ENCODE data around the gene NDFIP1. TPM values are rescaled to one million over a fixed set of nuclear protein-coding genes. Genes with fewer than 3 reads are reported as not detected.

Gene NDFIP1
- total RNA-seq, 2 experiments from 2014 or later: 18.7 to 33.1 TPM

DNA sequence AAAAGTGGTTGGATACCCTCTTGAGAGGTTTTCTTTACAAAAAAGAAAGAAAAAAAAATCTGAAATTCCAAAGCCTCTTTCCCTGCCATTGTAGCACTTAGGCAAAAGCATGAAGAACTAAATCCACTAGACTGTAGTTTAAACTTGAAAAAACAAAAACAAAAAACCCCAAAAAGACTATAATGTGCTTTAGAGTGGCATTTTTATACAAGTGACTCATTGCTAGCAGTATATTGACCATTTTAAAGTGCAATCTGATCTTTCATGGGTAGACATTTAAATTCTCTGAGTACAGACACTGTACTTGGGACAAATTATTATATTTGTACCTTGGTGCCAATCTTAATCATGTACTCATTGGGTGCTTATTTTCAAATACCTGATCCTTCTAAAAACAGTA, 50.8 kb downstream of the NDFIP1 start:
- no peak overlapping the region for H2AFZ ChIP-seq (ENCODE audit: low read length)
- no peak overlapping the region for H3K4me2 ChIP-seq (ENCODE audit: low read length)
- ChIA-PET POLR2A (no interaction called here), CTCF (ENCODE audit: unreplicated experiment) (no interaction called here)
- no peaks in the 10 kb centered on the region for H3K36me3 ChIP-seq (ENCODE audit: insufficient read depth, low read length)
- no peak overlapping the region for H3K27ac ChIP-seq (ENCODE audit: low read depth, low read length, poor library complexity, severe bottlenecking)
- intact Hi-C loops (cut with micrococcal nuclease; ENCODE audit: unreplicated experiment): no loop called here
- H3K9me3 ChIP-seq (ENCODE audit: low read length): no peaks in the 10 kb centered on the region
- no peaks in the 10 kb centered on the region for H3K4me1 ChIP-seq (ENCODE audit: insufficient read depth, low read length, poor library complexity, severe bottlenecking)
- TF ChIP-seq, protein P1, sequence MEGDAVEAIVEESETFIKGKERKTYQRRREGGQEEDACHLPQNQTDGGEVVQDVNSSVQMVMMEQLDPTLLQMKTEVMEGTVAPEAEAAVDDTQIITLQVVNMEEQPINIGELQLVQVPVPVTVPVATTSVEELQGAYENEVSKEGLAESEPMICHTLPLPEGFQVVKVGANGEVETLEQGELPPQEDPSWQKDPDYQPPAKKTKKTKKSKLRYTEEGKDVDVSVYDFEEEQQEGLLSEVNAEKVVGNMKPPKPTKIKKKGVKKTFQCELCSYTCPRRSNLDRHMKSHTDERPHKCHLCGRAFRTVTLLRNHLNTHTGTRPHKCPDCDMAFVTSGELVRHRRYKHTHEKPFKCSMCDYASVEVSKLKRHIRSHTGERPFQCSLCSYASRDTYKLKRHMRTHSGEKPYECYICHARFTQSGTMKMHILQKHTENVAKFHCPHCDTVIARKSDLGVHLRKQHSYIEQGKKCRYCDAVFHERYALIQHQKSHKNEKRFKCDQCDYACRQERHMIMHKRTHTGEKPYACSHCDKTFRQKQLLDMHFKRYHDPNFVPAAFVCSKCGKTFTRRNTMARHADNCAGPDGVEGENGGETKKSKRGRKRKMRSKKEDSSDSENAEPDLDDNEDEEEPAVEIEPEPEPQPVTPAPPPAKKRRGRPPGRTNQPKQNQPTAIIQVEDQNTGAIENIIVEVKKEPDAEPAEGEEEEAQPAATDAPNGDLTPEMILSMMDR (conservative IDR thresholded peaks at IDR 0.05; ENCODE audit: low read length): no peak
- TF ChIP-seq EZH2phosphoT487 (IDR thresholded peaks at IDR 0.05; ENCODE audit: borderline replicate concordance, low read depth, low read length): no peak
- BruUV-seq (replicated peaks): no TSS peak
- H3K79me2 ChIP-seq (ENCODE audit: insufficient read depth, low read depth, low read length): no peaks in the 10 kb centered on the region
- H4K20me1 ChIP-seq (ENCODE audit: insufficient read depth, low read length): no peaks in the 10 kb centered on the region
- no peak overlapping the region for H3K4me3 ChIP-seq (ENCODE audit: low read depth, low read length, poor library complexity, severe bottlenecking)
- DNase-seq (ENCODE audit: low spot score): no peak
- no peaks in the 10 kb centered on the region for H3K9me2 ChIP-seq (ENCODE audit: insufficient read depth, low read length)

DNA sequence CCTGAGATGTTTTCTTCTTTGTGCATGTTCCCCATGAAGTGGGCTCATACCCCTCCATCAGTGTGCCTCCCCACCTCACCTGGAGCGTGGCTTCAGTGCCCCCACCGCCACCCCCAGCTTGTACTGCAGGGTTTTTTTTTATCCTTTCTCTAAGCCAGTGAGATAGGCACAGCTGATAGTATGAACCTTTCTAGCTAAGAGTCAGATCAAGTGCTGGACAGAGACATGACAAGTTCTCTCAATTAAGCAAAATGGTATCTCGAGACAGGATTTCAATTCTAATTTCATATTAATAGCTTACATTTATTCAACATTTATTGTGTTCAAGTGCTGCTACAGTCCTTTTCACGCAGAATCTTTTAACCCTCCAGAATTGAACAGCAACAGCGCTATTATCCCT, 55.7 kb downstream of the NDFIP1 start:
- H3K36me3 ChIP-seq (ENCODE audit: insufficient read depth, low read length): no peaks in the 10 kb centered on the region
- ChIA-PET POLR2A (no interaction called here), CTCF (ENCODE audit: unreplicated experiment) (no interaction called here)
- no peak overlapping the region for H3K4me3 ChIP-seq (ENCODE audit: low read depth, low read length, poor library complexity, severe bottlenecking)
- no peak for DNase-seq (ENCODE audit: low spot score)
- no peaks in the 10 kb centered on the region for H3K4me1 ChIP-seq (ENCODE audit: insufficient read depth, low read length, poor library complexity, severe bottlenecking)
- no peak for TF ChIP-seq EZH2phosphoT487 (IDR thresholded peaks at IDR 0.05; ENCODE audit: borderline replicate concordance, low read depth, low read length)
- TF ChIP-seq, protein P1 (conservative IDR thresholded peaks at IDR 0.05; ENCODE audit: low read length): no peak
- H2AFZ ChIP-seq (ENCODE audit: low read length): no peak overlapping the region
- no peaks in the 10 kb centered on the region for H4K20me1 ChIP-seq (ENCODE audit: insufficient read depth, low read length)
- no TSS peak for BruUV-seq (replicated peaks)
- H3K27ac ChIP-seq (ENCODE audit: low read depth, low read length, poor library complexity, severe bottlenecking): no peak overlapping the region
- no peaks in the 10 kb centered on the region for H3K9me2 ChIP-seq (ENCODE audit: insufficient read depth, low read length)
- H3K4me2 ChIP-seq (ENCODE audit: low read length): no peak overlapping the region
- no peaks in the 10 kb centered on the region for H3K9me3 ChIP-seq (ENCODE audit: low read length)
- no peaks in the 10 kb centered on the region for H3K79me2 ChIP-seq (ENCODE audit: insufficient read depth, low read depth, low read length)
- intact Hi-C loops (cut with micrococcal nuclease; ENCODE audit: unreplicated experiment): no loop called here

DNA sequence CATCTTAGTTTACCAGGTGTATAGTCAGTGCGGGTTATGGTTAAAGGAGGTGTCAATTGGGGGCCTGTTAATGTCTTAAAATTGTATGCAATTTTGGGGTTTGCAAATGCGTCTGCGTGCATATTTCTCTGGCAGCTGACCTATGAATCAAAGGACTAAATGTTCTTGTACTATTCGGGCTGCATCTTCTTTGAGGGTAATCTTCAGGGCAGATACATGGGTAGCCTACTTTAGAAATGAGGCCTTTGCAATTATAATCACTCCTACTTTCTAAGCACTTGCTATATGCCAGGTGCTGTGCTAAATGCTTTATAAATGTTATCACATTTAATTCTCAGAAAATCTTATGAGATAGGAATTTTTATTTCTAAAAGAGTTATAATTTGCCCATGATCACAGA, 58.2 kb downstream of the NDFIP1 start:
- H3K4me2 ChIP-seq (ENCODE audit: low read length): no peak overlapping the region
- intact Hi-C loops (cut with micrococcal nuclease; ENCODE audit: unreplicated experiment): no loop called here
- POLR2A ChIA-PET: interaction anchor here (0.7 kb wide), 1 partner anchor 227 kb away, joined by 4 read pairs; no protein-coding TSS in a partner anchor

More for the DNA sequence above, 58.2 kb downstream of the NDFIP1 start:
- TF ChIP-seq EZH2phosphoT487 (IDR thresholded peaks at IDR 0.05; ENCODE audit: borderline replicate concordance, low read depth, low read length): no peak
- TF ChIP-seq, protein P1 (conservative IDR thresholded peaks at IDR 0.05; ENCODE audit: low read length): no peak
- Histone ChIP-seq H3K4me1 (ENCODE audit: insufficient read depth, low read length, poor library complexity, severe bottlenecking) (no peaks in the 10 kb centered on the region), H3K9me3 (ENCODE audit: low read length) (no peaks in the 10 kb centered on the region), H3K27ac (ENCODE audit: low read depth, low read length, poor library complexity, severe bottlenecking) (no peak overlapping the region), H3K36me3 (ENCODE audit: insufficient read depth, low read length) (no peaks in the 10 kb centered on the region), H3K9me2 (ENCODE audit: insufficient read depth, low read length) (no peaks in the 10 kb centered on the region), H3K4me3 (ENCODE audit: low read depth, low read length, poor library complexity, severe bottlenecking) (no peak overlapping the region), H4K20me1 (ENCODE audit: insufficient read depth, low read length) (no peaks in the 10 kb centered on the region), H2AFZ (ENCODE audit: low read length) (no peak overlapping the region), H3K79me2 (ENCODE audit: insufficient read depth, low read depth, low read length) (no peaks in the 10 kb centered on the region)
- no TSS peak for BruUV-seq (replicated peaks)
- CTCF ChIA-PET (ENCODE audit: unreplicated experiment): no interaction called here
- no peak for DNase-seq (ENCODE audit: low spot score)
